ENCODE measurements around the gene ANKRD26. TPM values are rescaled to one million over a fixed set of nuclear protein-coding genes. Genes with fewer than 3 reads are reported as not detected.

ANKRD26 gene
- 0.98 to 4.0 TPM (median 2.9 TPM) in 5 replicates for total RNA-seq (2022; extraction: Qiagen RNA extraction; ENCODE audit: low read depth)

GRCh38 chr10:27099916-27100812 lies at the start of gene ANKRD26:
ANKRD26 (minus strand) TSS chr10:27100494; CDS start chr10:27100326, 168 bp downstream.

Other genes with a start within 250 kb of the ANKRD26 start
- 47.9 to 57.5 TPM (median 56.0 TPM) in 5 replicates for gene ABI1, start 239.5 kb downstream of the ANKRD26 start, total RNA-seq (2022; extraction: Qiagen RNA extraction; ENCODE audit: low read depth)
- 69.1 to 105 TPM (median 102 TPM) in 5 replicates for gene YME1L1, start 53.9 kb upstream of the ANKRD26 start, total RNA-seq (2022; extraction: Qiagen RNA extraction; ENCODE audit: low read depth)
- 14.1 to 23.9 TPM (median 21.4 TPM) in 5 replicates for gene MASTL, start 54.9 kb upstream of the ANKRD26 start, total RNA-seq (2022; extraction: Qiagen RNA extraction; ENCODE audit: low read depth)
- 21.8 to 34.4 TPM (median 29.2 TPM) in 5 replicates for gene ACBD5, start 140.3 kb upstream of the ANKRD26 start, total RNA-seq (2022; extraction: Qiagen RNA extraction; ENCODE audit: low read depth)